Gastroesophageal sphincter (tissue), 3 donors: ENCODE measurements around the gene CRACR2A.

Source experiments
- CTCF ChIP-seq, 4 experiments: fragments of 200-600 bp in 2 of 4; fragments of 450-650 bp in 2 of 4; sonication (generic) in 1 of 4; IDR thresholded peaks; one replicate each; pipeline ENCODE4 v1.5.1; 2017 to 2019; ENCODE audit warnings: antibody characterized with exemption in 4 of 4, mild to moderate bottlenecking in 2 of 4, moderate library complexity in 2 of 4
- POLR2AphosphoS5 ChIP-seq: sonication (generic); formaldehyde crosslinking; IDR thresholded peaks from one replicate; pipeline ENCODE4 v1.6.1; 2017; ENCODE audit warnings: antibody characterized with exemption

GRCh38 chr12:3628629-3629028 lies 124.3 kb downstream of the CRACR2A start:
- no peak for TF ChIP-seq CTCF (IDR thresholded peaks at IDR 0.05)
- TF ChIP-seq POLR2AphosphoS5, result no peak
